GM18868 (cell line): ENCODE measurements around the gene MYBPH.

Experiments used
- ATAC-seq: cut with Tn5 transposase; IDR thresholded peaks from one replicate; pipeline ENCODE4 v1.9.1; 2021; ENCODE audit warnings: mild to moderate bottlenecking, moderate library complexity; ENCODE audit not compliant: unreplicated experiment

MYBPH gene

DNA sequence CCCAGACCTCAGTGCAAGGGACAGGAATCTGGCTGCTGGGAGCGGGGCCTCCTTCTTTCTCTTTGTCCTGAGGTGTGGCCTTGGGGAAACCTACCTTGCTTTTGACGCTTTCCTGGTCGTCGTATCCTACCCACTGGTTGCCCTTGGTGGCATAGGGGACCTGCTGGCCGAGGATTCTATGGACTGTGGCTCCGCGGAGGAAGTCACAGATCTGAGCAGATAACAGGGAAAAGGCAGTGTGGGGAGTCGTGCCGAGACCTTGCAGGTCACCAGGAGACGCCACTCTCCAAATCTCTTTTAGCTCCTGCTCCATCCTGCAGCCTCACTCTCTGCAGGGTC lies 4.0 kb upstream of the MYBPH start:
- no peak for ATAC-seq

DNA sequence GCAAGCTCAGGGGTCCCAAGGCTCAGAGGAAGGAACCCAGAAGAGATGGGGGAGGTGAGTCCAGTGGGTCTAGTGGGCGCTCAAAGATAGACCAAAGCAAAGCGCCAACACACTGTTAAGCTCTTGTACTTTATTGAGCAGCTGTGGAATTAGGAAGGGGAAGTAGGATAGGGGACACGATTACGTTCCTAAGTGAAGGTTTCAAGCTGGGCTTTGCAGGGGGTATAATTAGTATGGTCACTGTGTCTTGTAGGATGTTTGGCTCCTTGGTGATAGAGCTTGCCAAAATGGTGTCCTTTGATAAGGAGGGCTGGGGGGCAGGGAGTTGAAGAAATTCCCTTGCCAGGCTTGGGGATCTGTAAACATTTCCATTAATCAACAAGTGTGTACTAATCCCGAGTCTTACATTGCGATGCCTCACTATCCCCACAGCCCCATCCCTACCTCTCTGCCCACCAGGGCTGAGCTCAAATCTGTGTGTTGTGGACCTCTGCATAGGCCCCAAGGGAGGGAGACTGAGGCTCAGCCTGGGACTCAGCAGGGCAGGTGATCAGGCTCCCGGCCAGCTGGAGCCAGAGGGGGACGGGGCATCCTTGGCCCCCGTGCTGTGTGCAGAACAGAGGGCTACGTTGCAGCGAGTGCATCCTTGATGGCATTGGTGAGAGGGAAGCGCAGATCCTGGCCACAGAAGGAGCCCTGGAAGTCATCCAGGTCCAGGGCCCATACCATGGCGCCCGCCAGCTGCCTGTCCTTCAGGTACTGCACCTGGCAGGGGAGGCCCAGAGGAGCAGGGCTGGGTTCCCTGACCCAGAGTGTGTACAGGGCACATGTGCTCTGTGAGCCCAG lies 3.4 kb upstream of the MYBPH start:
- ATAC-seq, result no peak

DNA sequence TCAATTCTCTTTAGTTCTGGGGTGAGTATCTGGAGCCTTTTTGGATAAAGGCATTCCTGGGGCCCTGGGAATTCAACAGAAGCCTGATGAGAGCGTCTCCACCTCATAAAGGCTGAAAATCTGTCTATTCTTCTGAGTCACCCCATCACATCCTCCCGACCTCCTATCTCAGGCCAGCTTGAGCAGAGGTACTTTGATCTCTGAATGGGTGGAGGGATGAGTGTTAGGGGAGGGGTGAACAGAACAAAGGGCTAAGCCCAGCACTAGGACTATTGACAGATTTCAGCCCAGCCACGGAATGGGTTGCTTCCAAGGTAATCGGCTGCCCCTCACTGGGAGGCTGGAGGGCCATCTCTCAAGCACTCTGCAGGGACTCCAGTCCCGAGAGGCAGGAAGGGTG lies 2.5 kb upstream of the MYBPH start:
- no peak for ATAC-seq

DNA sequence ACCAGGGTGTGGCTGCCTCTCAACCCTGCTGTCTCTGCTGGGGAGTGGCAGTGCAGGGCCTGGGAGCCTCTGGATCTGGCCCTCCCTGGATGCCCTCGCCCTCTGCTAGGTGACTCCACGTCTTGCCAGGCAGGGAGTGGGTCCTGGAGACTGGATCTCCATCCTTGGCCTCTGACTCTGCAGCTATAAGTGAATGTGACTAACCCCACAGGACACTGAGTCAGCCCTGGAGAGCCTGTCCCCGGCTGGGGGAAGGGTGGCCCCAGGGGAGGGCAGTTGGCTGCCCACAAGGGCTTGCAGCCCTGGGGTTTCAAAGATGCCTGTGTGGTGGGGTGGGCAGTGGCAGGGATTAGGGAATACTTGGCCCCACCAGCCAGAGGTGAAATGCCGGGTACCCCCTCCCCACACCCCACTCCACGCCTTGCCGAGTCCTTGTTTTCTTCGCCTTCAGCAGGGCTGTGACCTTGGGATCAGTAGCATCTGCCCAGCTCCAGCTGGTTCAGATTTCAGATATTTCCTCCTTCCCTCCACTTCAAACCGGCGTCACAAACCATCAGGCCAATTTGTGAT lies 1.9 kb upstream of the MYBPH start:
- ATAC-seq, result no peak

DNA sequence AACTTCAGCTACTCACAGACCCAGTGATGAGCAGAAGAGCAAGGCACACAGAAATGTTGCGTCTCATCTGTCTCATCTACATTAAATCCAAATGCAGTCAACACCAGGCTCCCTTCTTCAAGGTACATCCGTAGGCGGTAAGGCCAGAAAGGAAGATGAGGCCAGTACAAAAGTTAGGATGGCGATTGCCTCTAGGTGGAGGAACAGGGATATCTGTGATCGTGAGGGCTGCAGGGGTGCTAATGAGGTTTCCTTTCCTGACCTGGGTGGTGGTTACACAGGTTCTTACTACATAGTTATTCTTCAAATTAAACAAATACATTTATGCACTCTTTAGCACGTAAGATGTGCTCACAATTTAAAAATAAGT lies 1.4 kb upstream of the MYBPH start:
- ATAC-seq, result no peak

DNA sequence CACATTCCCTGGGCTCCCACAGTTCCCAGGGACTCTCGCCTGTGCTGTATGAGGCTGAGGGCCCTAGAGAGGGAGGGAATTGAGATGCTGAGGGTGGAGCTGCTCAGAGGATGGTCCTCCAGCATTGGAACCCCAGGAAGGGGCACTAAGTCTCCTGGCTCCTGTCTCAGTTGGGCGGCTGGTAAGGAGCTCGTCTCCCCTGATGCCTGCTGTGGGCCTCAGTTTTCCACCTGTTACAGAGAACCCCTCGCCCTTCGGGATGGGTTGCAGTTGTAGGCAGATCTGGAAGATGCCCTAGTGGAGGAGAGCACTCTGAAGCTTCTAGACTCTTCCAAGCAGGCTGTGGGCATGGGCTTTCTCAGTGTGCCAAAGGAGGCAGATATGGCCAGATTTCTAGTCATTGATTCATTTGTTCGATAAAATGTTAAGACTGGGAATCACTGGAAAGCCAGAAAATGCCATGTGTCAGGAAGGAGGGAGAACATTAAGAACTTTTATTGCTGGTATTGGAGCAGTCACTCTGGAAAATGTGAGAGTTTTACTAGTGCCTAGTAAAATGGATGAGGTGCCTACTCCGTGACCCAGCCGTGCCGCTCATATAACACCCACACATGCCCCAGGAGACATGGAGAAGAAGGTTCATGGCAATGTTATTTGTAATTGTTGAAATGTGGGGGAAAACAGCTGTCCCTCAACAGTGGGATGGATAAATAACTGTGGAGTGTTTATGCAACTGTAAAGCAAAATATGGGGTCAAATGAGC lies 828 bp upstream of the MYBPH start:
- ATAC-seq, result no peak

DNA sequence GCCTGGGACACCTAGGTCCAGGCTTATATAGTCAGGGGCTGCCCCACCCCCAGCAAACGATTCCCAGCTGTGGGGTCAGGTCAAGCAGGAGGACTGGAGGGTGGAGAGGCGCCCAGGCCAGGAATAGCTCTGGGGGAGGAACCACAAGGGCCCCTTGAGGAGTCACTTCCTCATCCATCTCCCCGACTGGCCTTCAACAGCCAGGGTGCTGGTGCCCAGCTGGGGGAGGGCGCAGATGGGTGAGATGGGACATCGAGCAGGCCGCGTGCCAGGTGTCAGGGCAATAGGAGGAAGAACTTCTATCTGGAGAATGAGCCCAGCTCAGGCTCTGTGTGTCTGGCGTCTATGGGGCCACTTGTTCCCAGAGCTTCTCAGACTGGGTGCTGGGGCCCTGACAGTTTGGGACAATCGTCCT lies 208 bp upstream of the MYBPH start:
- ATAC-seq, result no peak

DNA sequence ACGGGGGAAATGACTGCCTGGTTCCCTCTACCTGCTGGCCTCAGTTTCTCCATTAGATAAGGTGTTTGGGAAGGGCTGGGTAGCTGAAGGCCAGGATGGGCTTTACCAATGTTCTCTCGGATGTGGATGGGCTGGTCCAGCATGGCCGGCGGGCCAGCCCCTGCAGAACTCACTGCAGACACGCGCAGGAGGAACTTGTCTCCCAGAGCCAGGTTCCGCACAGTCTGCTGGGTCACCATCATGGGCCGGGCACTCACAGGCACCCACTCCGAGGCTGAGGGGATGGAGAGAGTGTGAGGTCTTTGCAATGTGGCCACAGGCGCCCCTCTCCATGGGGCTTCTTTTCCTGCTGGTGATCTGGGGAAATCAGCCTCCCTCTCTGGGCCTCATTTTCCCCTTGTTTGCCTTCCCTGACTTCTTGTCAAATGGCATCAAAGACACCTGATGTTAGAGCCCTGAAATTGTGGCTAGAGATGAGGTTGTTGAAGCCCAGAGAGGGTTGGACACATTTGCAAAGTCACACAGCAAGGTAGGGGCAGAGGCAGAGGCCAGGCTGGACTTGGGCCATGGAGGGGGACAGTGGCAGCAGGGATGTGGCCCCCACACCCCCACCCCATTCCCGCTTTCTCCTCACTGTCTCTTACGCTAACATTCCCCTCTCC lies 1.2 kb downstream of the MYBPH start:
- no peak for ATAC-seq

DNA sequence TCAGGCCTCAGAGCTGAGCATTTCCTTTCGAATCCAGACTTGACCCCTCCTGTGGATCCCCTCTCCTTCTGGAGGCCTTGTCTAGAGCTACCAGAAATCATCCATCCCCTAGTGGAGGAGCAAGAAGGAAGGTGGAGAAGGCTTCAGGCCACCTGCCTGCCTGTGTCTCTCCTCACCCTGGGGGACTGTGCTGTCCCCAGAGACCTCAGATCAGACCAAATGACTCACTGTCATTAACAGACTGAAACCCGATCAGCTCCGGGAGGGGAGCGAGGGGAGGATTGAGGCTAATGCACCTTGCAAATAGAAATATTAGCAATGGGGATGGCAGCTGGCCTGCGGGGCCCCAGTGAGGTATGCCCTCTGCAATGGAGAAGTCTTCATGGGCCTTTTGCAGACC lies 2.1 kb downstream of the MYBPH start:
- ATAC-seq, result peak; percentile 94

DNA sequence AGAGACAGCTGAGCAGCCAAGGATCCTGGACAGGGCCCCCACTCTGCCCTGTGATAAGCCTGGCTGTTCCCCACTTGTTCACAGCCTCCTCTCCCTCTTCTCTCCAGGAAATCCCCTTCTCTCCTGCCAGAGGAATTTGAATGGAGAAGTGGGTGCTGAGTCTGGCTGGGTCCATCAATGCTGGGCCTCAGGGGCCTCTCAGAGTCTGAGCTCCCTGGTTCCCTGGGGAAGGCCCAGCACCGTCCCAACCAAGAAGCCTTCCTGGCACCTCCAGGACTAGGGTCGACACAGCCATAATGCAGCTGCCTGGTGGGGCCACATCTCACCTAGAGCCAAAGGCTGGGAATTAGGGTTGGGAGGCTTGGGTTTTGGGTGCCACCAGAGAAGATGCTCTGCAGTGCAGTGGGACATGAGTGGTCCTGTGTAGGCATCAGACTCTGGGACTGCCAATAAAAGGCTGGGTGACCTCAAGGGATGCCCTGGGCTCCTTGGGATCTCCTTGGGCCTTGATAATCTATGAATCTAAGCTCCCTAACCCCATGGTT lies 2.5 kb downstream of the MYBPH start:
- no peak for ATAC-seq

DNA sequence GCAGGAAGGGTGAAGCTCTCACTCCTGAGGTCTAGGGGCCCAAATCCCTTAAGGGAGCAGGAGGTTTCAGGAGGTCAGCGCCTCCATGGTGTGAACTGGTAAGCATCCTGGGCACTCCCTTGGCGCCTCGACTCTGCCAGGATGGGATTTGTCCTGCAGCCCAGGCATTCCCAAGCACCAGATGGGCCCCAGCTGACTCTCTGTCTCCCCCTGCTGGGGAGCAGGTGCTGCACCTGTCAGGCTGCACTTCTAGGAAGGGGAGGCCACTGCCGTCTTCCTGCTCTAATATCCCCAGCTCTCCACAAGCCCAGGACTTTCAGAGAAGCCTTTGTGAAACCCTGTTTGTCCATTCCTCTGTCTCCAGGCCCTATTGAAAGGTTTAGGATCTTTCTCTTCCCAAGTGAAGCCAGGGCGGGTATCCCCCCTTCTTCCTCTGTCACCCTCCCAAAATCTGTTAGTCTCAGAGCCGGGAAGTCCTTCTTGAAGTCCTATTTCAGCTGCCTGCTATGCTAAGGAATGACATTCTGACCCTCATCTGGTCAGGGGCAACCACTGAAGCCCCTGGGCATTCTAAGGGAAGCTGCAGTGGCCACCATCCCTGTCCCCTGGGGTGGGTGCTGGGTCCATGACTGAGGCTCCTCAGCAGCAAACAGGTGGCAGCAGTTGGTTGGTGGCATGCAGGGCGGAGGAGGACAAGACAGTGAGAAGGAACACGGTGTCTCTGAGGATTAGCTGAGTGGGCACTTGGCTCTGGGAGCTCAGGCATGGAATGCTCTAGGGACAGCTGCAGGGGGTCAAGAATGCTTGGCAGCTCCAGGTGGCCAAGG lies 3.2 kb downstream of the MYBPH start:
- ATAC-seq, result no peak

DNA sequence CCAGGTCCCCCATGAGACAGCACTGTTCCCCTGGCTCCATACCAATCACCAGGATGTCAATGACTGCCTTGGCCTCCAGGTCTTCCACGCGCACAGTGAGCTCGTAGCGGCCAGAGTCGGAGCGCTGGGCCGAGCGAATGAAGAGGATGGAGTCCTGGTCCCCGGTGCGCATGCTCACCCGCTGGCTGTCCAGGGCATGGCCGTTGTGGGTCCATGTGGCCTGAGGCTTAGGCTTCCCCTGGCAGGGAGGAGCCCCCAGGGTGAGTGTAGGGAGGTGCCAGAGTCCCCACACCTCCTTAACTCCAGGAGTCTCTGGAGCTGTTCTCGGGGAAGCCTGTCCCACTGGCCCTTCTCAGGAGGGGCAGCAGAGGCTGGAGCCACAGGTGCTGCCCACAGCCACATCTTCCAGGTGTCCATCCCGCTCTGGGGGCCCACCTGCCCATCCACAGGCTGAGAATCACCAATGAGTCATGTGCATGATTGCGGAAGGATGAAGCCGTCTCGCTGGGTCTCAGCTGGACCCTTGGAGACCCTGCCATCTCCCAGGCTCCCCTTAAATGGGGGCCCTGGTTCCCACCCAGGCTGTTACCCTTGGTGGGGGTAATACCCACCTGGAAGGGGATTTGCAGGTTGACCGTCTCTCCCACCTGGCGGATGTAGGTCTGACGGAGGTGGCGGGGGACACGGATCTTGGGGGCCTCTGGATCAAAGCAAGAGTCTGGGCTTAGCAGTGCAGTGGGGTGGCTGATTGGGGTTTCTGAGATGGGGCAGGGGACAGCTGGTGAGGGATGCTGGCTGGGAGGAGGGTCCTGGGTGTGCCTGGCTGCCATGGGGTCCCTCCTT lies 4.1 kb downstream of the MYBPH start:
- ATAC-seq, result no peak

DNA sequence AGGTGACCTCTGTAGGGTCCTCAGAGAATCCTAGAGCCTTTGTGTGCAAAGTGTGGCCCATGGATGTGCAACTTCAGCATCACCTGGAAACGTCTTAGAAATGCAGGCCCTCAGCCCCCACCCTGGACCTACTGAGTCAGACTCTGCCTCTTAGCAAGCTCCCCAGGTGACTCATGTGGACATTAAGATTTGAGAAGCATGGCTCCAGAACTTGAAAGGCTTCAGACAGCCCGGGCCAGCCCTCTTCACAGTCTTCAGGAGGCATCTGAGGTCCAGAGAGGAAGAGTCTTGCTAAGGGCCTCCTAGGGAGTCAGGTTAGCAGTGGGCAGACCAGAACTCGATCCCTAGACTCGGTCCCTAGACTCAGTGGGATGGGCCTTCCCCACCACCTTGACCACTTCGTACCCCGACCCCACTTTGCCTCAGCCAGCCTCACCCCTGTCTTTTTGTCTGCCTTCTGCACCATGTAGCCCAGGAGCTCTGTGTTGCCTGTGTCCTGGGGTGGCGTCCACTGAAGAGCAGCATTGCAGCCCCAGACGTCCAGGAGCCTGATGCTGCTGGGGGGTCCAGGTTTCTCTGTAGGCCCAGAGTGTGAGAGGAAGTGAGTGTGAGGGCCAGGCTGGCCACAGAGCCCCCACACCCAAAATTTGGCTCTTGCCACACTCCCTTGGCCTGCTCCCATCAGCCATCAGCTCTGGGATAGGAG lies 4.8 kb downstream of the MYBPH start:
- ATAC-seq, result no peak

DNA sequence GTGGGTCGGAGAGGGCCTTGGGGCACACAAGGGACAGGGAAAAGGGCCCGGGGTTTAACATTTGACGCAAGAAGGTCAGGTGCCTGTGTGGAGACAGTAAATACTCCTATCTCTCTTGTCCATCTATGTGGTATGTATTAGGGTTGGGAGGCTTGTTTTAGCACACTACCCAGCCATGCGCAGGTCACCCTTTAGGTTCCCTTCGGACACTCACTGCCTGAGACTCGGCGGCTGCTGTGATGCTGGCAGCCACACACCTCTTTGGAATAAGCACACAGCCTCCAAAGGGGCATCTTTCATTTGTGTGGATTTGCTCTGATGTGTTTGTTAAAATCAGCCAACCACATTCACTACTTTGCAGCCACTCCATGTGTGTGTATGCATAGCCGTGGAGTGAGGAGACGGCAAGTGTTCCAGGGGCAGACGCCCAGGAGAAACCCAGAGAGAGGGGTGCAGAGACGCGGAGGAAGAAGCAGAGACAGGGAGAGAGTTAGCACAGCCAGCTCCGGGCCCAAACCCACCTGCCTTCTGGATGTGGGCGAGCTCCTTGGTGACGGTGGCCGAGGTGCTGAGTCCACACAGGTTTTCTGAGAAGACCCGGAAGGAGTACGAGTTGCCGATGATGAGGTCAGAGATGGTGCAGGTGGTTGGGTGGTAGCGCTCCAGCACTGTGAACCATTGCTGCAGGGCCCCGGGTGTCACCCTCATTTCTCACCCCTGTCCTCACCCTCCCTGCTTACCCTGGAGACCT lies 5.7 kb downstream of the MYBPH start:
- ATAC-seq, result no peak

DNA sequence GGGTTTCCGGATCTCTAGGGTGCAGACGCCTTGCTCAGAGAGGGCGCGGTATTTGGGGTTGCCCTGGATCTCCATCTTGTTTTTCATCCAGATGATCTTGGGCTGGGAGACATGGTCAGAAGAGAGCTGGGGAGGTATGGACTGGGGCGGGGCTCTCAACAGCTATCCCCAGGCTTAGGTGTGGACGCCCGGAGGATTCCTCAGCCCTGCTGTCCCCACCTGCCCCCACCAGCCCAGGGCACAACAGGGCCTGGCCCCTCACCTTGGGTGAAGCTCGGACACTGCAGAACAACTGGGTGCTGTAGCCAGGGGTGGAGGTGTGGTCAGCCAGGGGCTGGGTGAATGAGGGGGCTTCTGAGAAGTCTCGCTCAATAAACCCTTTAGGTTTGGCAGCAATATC lies 6.6 kb downstream of the MYBPH start:
- no peak for ATAC-seq

DNA sequence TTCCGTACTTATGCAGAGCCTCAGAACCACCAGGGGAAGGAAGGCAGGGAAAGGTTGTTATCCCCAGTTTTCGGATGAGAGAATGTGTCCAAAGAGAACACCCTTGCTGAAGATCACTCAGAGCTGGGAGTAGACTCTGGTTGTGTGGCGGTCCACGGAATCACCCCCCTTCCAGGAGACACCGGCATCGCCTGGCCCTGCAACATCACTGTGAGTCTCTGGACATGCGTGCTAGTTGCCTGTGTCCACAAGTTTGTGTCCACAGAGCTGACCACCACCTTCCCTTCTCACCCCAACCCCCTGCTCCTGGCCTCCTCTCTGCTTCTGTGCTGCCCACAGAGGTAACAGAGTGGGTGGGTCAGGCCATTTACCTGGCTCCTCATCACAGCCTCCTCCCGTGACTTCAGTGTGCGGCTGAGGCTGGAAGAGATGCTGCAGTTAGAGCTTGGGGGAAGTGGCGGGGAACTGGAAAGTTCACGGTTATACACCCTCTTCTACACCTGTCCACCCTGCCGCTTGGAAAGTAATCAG lies 7.3 kb downstream of the MYBPH start:
- no peak for ATAC-seq

DNA sequence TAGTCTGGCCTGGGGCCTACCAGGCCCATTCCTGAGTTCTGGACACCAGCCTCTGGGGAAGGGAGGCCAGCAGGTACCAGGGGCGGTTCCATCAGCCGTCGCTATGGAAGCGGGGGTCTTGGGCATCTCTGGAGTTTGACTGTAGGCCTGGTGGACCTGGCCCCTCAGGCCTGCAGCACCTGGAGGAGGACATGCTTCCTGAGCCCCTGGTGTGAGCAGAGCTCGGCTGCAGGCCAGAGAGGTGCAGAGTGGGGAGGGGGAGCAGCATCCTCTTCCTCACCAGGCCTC lies 7.8 kb downstream of the MYBPH start:
- no peak for ATAC-seq
